Liver (tissue), 3 donors: ENCODE measurements around the gene ZFP91.

ENCODE experiments used
- EGR1 ChIP-seq, 2 donors: IDR thresholded peaks; 2 replicates each; pipeline ENCODE4 v1.6.1; 2016 to 2018; ENCODE audit warnings: antibody characterized with exemption in 2 of 2, low read depth in 2 of 2
- FOXA1 ChIP-seq: IDR thresholded peaks from 2 replicates; pipeline ENCODE4 v1.6.1; 2016; ENCODE audit warnings: antibody characterized with exemption
- YY1 ChIP-seq: IDR thresholded peaks from 2 replicates; pipeline ENCODE4 v1.6.1; 2016; ENCODE audit warnings: antibody characterized with exemption, mild to moderate bottlenecking
- TF ChIP-seq, protein P1 (sequence below): fragments of 150-350 bp; IDR thresholded peaks from 2 replicates; pipeline ENCODE4 v1.5.1; 2017; ENCODE audit warnings: improper control_type of control experiment, low read depth, low read length; ENCODE audit not compliant: missing input control
- TF ChIP-seq, protein P2 (sequence below): IDR thresholded peaks from 2 replicates; pipeline ENCODE4 v1.6.1; 2016; ENCODE audit warnings: antibody characterized with exemption
- TF ChIP-seq, protein P3 (sequence below): IDR thresholded peaks from 2 replicates; pipeline ENCODE4 v1.6.1; 2016; ENCODE audit warnings: antibody characterized with exemption, mild to moderate bottlenecking
- donor health status: healthy.
- donor health status: healthy.

- TF ChIP-seq, protein P1, sequence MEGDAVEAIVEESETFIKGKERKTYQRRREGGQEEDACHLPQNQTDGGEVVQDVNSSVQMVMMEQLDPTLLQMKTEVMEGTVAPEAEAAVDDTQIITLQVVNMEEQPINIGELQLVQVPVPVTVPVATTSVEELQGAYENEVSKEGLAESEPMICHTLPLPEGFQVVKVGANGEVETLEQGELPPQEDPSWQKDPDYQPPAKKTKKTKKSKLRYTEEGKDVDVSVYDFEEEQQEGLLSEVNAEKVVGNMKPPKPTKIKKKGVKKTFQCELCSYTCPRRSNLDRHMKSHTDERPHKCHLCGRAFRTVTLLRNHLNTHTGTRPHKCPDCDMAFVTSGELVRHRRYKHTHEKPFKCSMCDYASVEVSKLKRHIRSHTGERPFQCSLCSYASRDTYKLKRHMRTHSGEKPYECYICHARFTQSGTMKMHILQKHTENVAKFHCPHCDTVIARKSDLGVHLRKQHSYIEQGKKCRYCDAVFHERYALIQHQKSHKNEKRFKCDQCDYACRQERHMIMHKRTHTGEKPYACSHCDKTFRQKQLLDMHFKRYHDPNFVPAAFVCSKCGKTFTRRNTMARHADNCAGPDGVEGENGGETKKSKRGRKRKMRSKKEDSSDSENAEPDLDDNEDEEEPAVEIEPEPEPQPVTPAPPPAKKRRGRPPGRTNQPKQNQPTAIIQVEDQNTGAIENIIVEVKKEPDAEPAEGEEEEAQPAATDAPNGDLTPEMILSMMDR, result no peak
- TF ChIP-seq FOXA1 (no peak), EGR1 (IDR thresholded peaks at IDR 0.05; ENCODE audit: low read depth in 2 of 2) (peak in 1 of 2 donors; percentile 43), YY1 (peak; percentile 72)
- TF ChIP-seq, protein P2, sequence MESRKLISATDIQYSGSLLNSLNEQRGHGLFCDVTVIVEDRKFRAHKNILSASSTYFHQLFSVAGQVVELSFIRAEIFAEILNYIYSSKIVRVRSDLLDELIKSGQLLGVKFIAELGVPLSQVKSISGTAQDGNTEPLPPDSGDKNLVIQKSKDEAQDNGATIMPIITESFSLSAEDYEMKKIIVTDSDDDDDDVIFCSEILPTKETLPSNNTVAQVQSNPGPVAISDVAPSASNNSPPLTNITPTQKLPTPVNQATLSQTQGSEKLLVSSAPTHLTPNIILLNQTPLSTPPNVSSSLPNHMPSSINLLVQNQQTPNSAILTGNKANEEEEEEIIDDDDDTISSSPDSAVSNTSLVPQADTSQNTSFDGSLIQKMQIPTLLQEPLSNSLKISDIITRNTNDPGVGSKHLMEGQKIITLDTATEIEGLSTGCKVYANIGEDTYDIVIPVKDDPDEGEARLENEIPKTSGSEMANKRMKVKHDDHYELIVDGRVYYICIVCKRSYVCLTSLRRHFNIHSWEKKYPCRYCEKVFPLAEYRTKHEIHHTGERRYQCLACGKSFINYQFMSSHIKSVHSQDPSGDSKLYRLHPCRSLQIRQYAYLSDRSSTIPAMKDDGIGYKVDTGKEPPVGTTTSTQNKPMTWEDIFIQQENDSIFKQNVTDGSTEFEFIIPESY, result peak; percentile 49
- TF ChIP-seq, protein P3, sequence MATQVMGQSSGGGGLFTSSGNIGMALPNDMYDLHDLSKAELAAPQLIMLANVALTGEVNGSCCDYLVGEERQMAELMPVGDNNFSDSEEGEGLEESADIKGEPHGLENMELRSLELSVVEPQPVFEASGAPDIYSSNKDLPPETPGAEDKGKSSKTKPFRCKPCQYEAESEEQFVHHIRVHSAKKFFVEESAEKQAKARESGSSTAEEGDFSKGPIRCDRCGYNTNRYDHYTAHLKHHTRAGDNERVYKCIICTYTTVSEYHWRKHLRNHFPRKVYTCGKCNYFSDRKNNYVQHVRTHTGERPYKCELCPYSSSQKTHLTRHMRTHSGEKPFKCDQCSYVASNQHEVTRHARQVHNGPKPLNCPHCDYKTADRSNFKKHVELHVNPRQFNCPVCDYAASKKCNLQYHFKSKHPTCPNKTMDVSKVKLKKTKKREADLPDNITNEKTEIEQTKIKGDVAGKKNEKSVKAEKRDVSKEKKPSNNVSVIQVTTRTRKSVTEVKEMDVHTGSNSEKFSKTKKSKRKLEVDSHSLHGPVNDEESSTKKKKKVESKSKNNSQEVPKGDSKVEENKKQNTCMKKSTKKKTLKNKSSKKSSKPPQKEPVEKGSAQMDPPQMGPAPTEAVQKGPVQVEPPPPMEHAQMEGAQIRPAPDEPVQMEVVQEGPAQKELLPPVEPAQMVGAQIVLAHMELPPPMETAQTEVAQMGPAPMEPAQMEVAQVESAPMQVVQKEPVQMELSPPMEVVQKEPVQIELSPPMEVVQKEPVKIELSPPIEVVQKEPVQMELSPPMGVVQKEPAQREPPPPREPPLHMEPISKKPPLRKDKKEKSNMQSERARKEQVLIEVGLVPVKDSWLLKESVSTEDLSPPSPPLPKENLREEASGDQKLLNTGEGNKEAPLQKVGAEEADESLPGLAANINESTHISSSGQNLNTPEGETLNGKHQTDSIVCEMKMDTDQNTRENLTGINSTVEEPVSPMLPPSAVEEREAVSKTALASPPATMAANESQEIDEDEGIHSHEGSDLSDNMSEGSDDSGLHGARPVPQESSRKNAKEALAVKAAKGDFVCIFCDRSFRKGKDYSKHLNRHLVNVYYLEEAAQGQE, result no peak
Measured at GRCh38 chr11:58591659-58592058, 12.8 kb downstream of the ZFP91 start.
